ENCODE data around the gene ITGB5.

DNA sequence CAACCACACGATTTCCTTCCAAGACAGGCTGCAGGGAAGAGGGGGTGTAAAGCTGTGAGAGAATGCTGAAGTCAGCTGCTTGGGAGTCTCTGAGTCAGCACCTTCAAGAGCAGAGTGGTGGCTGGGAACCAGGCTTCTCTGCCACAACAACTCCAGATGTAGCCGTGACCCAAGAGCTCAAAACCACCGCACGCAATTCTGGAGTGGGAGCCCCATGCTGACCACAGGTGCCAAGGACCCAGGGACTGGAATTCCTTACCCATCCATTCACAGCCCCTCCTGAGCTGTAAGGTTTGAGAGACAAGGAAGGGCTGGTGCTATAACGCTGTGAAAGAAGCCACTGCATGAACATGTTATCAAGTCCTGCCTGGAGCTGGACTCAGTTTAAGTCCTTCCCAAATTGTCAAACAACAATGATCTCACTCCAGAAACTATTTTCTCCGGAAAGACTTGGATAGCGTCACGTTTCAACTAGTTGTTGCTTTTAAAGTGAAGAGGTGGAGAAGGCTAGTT, 95.5 kb downstream of the ITGB5 start:
- TF ChIP-seq TAF1 (IDR thresholded peaks at IDR 0.05; ENCODE audit: borderline replicate concordance, insufficient read depth, low read length) (no peak), FOXP2 (optimal IDR thresholded peaks at IDR 0.05; ENCODE audit: borderline replicate concordance, extremely low read depth, extremely low read length, insufficient read depth) (no peak), POLR2AphosphoS5 (IDR thresholded peaks at IDR 0.05; ENCODE audit: low read depth, low read length) (no peak), SIN3A (IDR thresholded peaks at IDR 0.05; ENCODE audit: borderline replicate concordance, insufficient read depth, low read length) (no peak)

All from PFSK-1 (cell line).